Astrocyte (in vitro differentiated cells and primary cell): ENCODE data around the gene PLEKHA5.

Source experiments
- EZH2 ChIP-seq: IDR thresholded peaks from 2 replicates; pipeline ENCODE4 v1.6.1; 2012; ENCODE audit warnings: mild to moderate bottlenecking, low read length, inconsistent platforms; ENCODE audit not compliant: insufficient read depth
- TF ChIP-seq, protein P1 (sequence below): IDR thresholded peaks from 2 replicates; pipeline ENCODE4 v1.5.1; 2011; ENCODE audit warnings: low read depth, mild to moderate bottlenecking, inconsistent platforms, low read length, moderate library complexity; ENCODE audit not compliant: insufficient read depth

DNA sequence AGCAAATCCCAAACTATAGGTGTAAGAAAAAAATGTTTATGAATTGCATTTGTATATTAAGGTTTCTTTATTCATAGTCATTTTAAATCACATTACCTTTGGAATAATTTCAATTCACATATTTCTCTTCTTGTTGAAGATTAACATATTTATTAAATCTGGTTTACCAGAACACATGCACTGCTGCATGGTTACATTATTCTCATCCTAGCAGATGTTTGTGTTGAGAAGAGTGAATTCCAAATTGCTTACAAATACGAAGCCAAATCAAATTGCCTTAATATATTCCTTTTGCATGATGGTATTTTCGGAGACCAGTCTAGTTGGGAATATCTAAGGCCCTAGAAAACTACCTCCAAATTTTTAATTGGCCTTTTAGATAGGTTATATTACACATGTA is 130.6 kb downstream of the PLEKHA5 start:
- TF ChIP-seq, protein P1, sequence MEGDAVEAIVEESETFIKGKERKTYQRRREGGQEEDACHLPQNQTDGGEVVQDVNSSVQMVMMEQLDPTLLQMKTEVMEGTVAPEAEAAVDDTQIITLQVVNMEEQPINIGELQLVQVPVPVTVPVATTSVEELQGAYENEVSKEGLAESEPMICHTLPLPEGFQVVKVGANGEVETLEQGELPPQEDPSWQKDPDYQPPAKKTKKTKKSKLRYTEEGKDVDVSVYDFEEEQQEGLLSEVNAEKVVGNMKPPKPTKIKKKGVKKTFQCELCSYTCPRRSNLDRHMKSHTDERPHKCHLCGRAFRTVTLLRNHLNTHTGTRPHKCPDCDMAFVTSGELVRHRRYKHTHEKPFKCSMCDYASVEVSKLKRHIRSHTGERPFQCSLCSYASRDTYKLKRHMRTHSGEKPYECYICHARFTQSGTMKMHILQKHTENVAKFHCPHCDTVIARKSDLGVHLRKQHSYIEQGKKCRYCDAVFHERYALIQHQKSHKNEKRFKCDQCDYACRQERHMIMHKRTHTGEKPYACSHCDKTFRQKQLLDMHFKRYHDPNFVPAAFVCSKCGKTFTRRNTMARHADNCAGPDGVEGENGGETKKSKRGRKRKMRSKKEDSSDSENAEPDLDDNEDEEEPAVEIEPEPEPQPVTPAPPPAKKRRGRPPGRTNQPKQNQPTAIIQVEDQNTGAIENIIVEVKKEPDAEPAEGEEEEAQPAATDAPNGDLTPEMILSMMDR: no peak
- no peak for TF ChIP-seq EZH2
